Liver (tissue), 3 donors: ENCODE results near the gene MIEF1.

Experiments
- EGR1 ChIP-seq, 2 donors: IDR thresholded peaks; 2 replicates each; pipeline ENCODE4 v1.6.1; 2016 to 2018; ENCODE audit warnings: antibody characterized with exemption in 2 of 2, low read depth in 2 of 2
- YY1 ChIP-seq: IDR thresholded peaks from 2 replicates; pipeline ENCODE4 v1.6.1; 2016; ENCODE audit warnings: antibody characterized with exemption, mild to moderate bottlenecking
- TF ChIP-seq, protein P1 (sequence below): fragments of 150-350 bp; IDR thresholded peaks from 2 replicates; pipeline ENCODE4 v1.5.1; 2017; ENCODE audit warnings: improper control_type of control experiment, low read depth, low read length; ENCODE audit not compliant: missing input control
- TF ChIP-seq, protein P2 (sequence below): IDR thresholded peaks from 2 replicates; pipeline ENCODE4 v1.6.1; 2016; ENCODE audit warnings: antibody characterized with exemption
- donor health status: healthy.
- donor health status: healthy.

DNA sequence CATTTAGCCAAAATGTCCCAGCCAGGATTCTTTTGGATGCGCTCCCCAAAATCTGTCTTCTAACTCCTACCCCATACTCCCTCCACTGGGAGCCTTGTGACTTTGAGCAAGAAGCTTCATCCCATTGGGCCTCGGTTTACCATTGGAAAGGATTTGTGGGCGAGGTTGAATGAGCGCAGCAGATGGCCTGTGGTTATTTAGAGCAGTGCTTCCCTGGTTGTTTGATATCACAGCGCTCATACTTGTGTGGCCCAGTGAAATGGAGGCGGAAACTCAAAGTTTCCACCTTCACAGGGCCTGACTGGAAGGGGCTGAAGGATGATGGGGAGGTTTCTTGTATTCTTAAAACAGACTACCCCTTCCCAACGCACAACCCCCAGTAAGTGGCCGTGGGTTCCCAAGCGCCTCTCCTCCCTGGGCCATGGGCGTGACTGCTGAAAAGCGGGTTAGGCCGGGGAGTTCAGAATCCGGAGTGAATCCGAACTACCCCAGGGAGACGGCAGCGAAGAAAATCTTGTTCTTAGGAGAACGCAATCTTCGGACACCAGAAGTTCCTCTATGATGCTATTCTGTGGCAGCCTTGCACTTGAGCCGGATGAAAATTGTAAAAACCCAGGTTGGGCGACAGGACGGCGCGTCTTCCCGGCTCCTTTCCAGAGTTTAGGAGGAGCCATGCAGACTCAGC is 17.0 kb downstream of the MIEF1 start:
- TF ChIP-seq EGR1 (IDR thresholded peaks at IDR 0.05; ENCODE audit: low read depth in 2 of 2) (no peak), YY1 (peak; percentile 22)
- TF ChIP-seq, protein P1, sequence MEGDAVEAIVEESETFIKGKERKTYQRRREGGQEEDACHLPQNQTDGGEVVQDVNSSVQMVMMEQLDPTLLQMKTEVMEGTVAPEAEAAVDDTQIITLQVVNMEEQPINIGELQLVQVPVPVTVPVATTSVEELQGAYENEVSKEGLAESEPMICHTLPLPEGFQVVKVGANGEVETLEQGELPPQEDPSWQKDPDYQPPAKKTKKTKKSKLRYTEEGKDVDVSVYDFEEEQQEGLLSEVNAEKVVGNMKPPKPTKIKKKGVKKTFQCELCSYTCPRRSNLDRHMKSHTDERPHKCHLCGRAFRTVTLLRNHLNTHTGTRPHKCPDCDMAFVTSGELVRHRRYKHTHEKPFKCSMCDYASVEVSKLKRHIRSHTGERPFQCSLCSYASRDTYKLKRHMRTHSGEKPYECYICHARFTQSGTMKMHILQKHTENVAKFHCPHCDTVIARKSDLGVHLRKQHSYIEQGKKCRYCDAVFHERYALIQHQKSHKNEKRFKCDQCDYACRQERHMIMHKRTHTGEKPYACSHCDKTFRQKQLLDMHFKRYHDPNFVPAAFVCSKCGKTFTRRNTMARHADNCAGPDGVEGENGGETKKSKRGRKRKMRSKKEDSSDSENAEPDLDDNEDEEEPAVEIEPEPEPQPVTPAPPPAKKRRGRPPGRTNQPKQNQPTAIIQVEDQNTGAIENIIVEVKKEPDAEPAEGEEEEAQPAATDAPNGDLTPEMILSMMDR = no peak
- TF ChIP-seq, protein P2, sequence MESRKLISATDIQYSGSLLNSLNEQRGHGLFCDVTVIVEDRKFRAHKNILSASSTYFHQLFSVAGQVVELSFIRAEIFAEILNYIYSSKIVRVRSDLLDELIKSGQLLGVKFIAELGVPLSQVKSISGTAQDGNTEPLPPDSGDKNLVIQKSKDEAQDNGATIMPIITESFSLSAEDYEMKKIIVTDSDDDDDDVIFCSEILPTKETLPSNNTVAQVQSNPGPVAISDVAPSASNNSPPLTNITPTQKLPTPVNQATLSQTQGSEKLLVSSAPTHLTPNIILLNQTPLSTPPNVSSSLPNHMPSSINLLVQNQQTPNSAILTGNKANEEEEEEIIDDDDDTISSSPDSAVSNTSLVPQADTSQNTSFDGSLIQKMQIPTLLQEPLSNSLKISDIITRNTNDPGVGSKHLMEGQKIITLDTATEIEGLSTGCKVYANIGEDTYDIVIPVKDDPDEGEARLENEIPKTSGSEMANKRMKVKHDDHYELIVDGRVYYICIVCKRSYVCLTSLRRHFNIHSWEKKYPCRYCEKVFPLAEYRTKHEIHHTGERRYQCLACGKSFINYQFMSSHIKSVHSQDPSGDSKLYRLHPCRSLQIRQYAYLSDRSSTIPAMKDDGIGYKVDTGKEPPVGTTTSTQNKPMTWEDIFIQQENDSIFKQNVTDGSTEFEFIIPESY = no peak
